Naive thymus-derived CD8-positive, alpha-beta T cell (primary cell): ENCODE data around the gene HSD17B2. TPM values are rescaled to one million over a fixed set of nuclear protein-coding genes. Genes with fewer than 3 reads are reported as not detected.
A peak's percentile ranks its signal among the peaks of the same experiment; 100 is the strongest.

Experiments used
- ATAC-seq, 2 donors: fragments of 150-1000 bp; cut with Tn5 transposase in 1 of 2; sonication (Bioruptor Pico), chemical (Tn5 transposase) in 1 of 2; 1 replicate in 1 of 2; 2 replicates in 1 of 2; pipeline ENCODE4 v1.10.0; 2021; ENCODE audit warnings: mild to moderate bottlenecking in 2 of 2, moderate library complexity in 2 of 2
- POLR2A ChIA-PET: fragments of 350-600 bp; sonication (Branson Sonifier 250); formaldehyde crosslinking; loops from one replicate; lab custom pipeline; 2021; ENCODE audit warnings: antibody characterized with exemption; lab: Charles Lee
- DNase-seq, 10 donors: peaks; one replicate each; pipeline versions ENCODE4 v3.0.0 to v3.0.0-alpha.2; 2020 to 2022
- H3K27ac Mint-ChIP-seq, 10 donors: one replicate each; pipeline ENCODE4 v1.8.0; 2020 to 2022; ENCODE audit warnings: mild to moderate bottlenecking in 10 of 10, mixed read lengths in 10 of 10, moderate library complexity in 4 of 10, inconsistent platforms in 1 of 10
- H3K27me3 Mint-ChIP-seq, 5 donors: one replicate each; pipeline ENCODE4 v1.8.0; 2021 to 2022; ENCODE audit warnings: mixed read lengths in 5 of 5
- H3K36me3 Mint-ChIP-seq, 3 donors: one replicate each; pipeline ENCODE4 v1.8.0; 2020 to 2022; ENCODE audit warnings: mixed read lengths in 3 of 3, mild to moderate bottlenecking in 2 of 3, inconsistent platforms in 1 of 3
- H3K4me1 Mint-ChIP-seq, 4 donors: one replicate each; pipeline ENCODE4 v1.8.0; 2021 to 2022; ENCODE audit warnings: mixed read lengths in 4 of 4
- H3K4me3 Mint-ChIP-seq, 10 donors: one replicate each; pipeline ENCODE4 v1.8.0; 2020 to 2022; ENCODE audit warnings: mild to moderate bottlenecking in 10 of 10, mixed read lengths in 10 of 10, moderate library complexity in 6 of 10, inconsistent platforms in 1 of 10
- H3K9me3 Mint-ChIP-seq, 9 donors: one replicate each; pipeline ENCODE4 v1.8.0; 2020 to 2022; ENCODE audit warnings: mixed read lengths in 9 of 9, mild to moderate bottlenecking in 3 of 9, inconsistent platforms in 1 of 9, moderate library complexity in 1 of 9
- polyA plus RNA-seq, 3 donors: library from polyadenylated mRNA; unstranded; fragments of 300-500 nt; fragmentation: Illumina TruSeq; gene quantifications; one replicate each; pipeline ENCODE4 v1.2.3, GENCODE V29; 2021
- total RNA-seq, 8 experiments: library from RNA in 2 of 8; stranded (reverse) in 2 of 8; gene quantifications; one replicate each; pipeline ENCODE4 v1.2.3 and lab custom pipeline; 2021 to 2026

The HSD17B2 gene
- total and polyA plus RNA-seq, 5 experiments from 2014 or later, result 0.16 TPM; not detected in 4

DNA sequence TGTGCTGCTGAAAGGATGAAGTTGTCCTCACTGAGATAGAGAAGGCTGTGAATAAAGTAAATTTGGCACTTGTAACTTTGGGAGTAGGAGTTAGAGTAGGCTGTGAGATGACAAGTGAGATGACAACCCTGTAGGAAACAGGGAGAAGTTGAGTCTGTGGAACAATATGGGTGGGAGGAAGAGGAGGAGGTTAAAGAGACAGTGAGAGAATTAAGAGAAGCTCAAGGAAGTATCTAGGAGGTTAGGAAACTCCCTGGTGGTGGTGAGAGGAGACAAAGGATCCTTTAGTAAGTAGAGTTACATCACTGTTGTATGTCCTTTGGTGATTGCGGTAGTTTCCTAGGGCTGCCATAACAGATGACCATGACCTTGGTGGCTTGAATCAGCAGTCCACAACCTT, 10.7 kb upstream of the HSD17B2 start:
- Mint-ChIP-seq H3K4me3 (no peak overlapping the region), H3K36me3 (no peaks in the 10 kb centered on the region)
- ATAC-seq, result no peak

DNA sequence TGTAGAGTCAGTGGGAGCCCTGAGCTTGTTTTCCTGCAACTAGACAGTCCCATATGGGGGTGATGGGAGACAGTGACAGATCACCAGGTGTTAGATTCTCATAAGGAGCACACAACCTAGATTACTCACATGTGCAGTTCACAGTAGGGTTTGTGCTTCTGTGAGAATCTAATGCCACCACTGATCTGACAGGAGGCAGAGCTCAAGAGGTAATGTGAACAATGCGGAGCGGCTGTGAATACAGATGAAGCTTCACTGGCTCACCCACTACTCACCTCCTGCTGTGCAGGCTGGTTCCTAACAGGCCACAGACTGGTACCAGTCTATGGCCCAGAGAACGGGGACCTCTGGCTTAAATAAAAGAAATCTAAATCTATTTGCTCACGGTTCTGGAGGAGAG, 10.2 kb upstream of the HSD17B2 start:
- H3K9me3 Mint-ChIP-seq, result no peaks in the 10 kb centered on the region
- no peak for ATAC-seq
- no peaks in the 10 kb centered on the region for H3K36me3 Mint-ChIP-seq

More for the DNA sequence above, 10.7 kb upstream of the HSD17B2 start:
- no peak for DNase-seq
- POLR2A ChIA-PET, result no interaction called here
- no peak overlapping the region for H3K27ac Mint-ChIP-seq
- H3K4me1 Mint-ChIP-seq, result no peaks in the 10 kb centered on the region
- H3K27me3 Mint-ChIP-seq, result peaks cover 21 to 33% (median 29%) of the 10 kb centered on the region in 5 donors
- no peaks in the 10 kb centered on the region for H3K9me3 Mint-ChIP-seq

DNA sequence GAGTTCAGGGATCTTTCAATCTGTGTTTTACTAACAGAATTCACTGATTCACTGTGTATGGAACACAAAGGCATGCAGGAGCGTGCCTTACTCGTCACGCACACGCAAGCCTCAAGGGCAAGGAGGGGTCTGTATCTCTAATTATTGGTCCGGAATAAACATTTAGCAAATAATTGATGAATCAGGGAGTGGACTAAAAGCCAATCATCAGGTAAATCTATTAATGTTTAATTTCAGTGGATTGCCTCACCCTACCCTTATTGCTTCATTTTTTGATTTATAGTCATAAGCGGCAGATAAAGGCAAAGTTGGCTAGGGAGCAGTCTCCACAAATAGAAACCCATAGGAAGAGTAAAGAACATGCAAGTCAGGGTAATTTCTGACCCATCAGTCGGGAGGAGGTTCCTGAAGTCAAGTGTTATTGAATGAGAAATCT, 7.4 kb upstream of the HSD17B2 start:
- no peak for ATAC-seq
- Mint-ChIP-seq H3K27ac (no peak overlapping the region), H3K4me3 (no peak overlapping the region), H3K36me3 (no peaks in the 10 kb centered on the region), H3K9me3 (no peaks in the 10 kb centered on the region), H3K4me1 (no peaks in the 10 kb centered on the region), H3K27me3 (peaks cover 20 to 26% (median 23%) of the 10 kb centered on the region in 5 donors)
- DNase-seq, result no peak
- POLR2A ChIA-PET, result no interaction called here

More for the DNA sequence above, 10.2 kb upstream of the HSD17B2 start:
- Mint-ChIP-seq H3K4me3 (no peak overlapping the region), H3K27me3 (peaks cover 16 to 28% (median 24%) of the 10 kb centered on the region in 5 donors), H3K4me1 (no peaks in the 10 kb centered on the region), H3K27ac (no peak overlapping the region)
- DNase-seq, result no peak
- POLR2A ChIA-PET, result no interaction called here

DNA sequence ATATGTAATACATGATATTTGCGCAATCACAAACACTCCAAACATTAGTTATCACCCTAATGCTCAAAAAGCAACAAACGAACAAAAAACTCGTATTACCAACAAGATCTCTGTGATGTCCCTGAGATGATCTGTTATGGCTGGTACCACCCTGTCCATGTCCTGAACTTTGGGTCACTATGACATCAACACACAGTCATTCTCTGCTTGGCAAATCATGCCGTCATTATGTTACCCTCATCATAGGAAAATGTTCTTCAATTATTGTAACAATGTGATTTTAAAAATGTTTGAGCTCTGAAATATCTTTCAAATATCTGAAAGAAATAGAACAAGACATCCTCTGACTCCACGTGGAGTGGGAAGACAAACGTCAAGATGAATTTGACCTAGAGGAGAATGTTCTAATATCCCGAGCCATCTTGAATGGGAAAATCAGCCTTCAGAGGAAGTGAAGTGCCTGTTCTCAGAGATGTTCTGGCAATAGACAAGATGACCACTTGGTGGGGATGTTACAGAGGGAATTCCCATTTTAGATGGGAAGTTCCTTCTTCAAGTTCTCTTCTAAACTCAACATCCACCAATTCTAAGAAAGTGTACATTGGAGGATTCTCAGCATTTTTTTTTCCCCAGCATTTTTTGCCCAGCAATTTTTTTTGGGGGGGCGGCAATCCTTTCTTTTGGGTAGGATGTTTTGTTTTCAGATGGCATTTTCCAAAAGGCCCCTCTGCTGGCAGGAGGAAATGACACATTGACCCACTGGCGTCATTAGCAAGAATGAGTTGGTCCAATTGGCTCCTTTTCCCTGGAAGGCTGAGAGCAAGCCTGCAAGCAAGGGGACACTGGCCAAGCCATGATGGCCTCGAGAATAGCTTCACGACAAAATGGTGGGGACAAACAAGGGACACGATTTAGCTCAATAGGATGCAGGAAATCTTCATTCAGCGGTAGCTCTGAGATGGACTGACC, 3.7 kb upstream of the HSD17B2 start:
- POLR2A ChIA-PET, result no interaction called here
- Mint-ChIP-seq H3K27me3 (peaks cover 10 to 34% (median 17%) of the 10 kb centered on the region in 5 donors), H3K27ac (no peak overlapping the region), H3K36me3 (no peaks in the 10 kb centered on the region), H3K4me1 (peaks cover 0 to 3% (median 0%) of the 10 kb centered on the region in 4 donors), H3K4me3 (no peak overlapping the region), H3K9me3 (no peaks in the 10 kb centered on the region)
- ATAC-seq, result no peak
- DNase-seq, result peak in 1 of 10 donors; percentile 18

DNA sequence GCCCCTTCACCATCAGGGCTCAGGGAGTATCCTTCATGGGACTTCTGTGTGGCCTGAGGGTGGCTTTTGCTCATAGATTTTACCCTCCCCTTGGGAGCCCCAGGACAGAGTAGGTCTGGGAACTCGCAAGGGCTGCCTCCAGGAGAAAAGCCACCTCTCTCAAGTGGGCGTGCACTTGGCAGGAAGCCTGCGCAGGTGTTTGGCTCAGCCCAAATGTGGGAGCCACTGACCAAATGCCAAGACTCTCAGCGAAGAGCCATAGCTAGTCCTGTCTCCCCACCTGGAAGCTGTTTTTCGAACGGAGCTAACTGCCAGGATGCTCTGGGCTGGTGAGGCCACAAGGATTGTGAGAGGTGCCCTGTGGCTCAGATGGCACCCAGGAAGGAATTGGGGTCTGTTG, 2.0 kb upstream of the HSD17B2 start:
- ATAC-seq, result no peak
- no peaks in the 10 kb centered on the region for H3K9me3 Mint-ChIP-seq

DNA sequence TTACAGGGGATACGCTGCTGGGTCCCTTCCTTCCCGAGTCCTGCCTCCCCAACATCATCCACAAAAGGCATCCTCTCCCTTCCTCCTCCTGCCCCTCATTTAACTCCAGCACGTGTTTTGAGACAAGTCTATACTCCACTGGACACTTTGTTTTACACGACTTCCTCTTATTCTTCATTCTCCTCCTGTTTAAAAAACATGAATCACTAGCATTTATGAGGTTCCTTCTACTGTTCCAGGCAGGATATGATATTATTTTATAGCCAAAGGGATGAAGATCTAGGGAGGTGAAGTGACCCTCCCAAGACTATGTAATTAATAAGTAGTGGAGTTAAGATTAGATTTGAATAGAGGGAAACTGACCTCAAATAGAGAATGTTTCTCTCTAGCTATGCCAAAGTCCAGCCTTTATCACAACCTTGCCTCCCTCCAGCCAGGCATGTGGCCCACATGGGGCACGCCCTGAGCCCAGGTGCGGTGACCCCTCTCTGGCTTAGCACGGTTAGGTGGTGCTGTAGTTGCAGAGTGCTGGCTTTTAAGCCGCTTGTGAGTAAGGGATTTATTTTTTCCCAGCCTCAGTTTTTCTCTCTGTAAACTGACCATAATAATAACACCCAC, 1.3 kb upstream of the HSD17B2 start:
- no peaks in the 10 kb centered on the region for H3K9me3 Mint-ChIP-seq
- POLR2A ChIA-PET, result no interaction called here
- DNase-seq, result no peak
- H3K27me3 Mint-ChIP-seq, result peaks cover 11 to 42% (median 26%) of the 10 kb centered on the region in 5 donors
- H3K36me3 Mint-ChIP-seq, result no peaks in the 10 kb centered on the region
- no peak overlapping the region for H3K4me3 Mint-ChIP-seq
- peaks cover 0 to 3% (median 0%) of the 10 kb centered on the region in 4 donors for H3K4me1 Mint-ChIP-seq
- no peak overlapping the region for H3K27ac Mint-ChIP-seq
- no peak for ATAC-seq

More for the DNA sequence above, 2.0 kb upstream of the HSD17B2 start:
- POLR2A ChIA-PET, result no interaction called here
- H3K27ac Mint-ChIP-seq, result no peak overlapping the region
- H3K27me3 Mint-ChIP-seq, result peaks cover 10 to 35% (median 22%) of the 10 kb centered on the region in 5 donors
- H3K4me1 Mint-ChIP-seq, result peaks cover 0 to 3% (median 0%) of the 10 kb centered on the region in 4 donors
- H3K4me3 Mint-ChIP-seq, result no peak overlapping the region
- H3K36me3 Mint-ChIP-seq, result no peaks in the 10 kb centered on the region
- DNase-seq, result no peak

DNA sequence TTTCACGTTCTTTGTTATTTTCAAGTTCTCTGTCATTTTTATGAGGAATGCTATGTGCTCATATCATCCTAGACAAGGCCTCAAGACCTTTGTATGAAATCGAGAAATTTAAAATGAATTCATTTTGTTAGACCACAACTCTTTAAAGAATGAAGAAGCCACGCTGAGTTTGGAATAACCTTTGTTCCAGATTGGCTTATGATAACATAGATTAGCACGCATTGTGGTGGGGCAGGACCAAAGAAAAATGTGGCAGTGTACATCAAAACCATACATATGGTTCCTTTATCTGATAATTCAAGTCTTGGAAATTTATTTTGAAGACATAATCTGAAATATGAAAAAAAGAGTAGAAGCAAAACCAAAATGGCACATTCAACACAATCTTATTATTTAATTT, 2.2 kb downstream of the HSD17B2 start:
- Mint-ChIP-seq H3K36me3 (no peaks in the 10 kb centered on the region), H3K9me3 (no peaks in the 10 kb centered on the region), H3K4me1 (peaks cover 0 to 5% (median 0%) of the 10 kb centered on the region in 4 donors), H3K27me3 (peaks cover 9 to 43% (median 28%) of the 10 kb centered on the region in 5 donors), H3K27ac (no peak overlapping the region), H3K4me3 (no peak overlapping the region)
- ATAC-seq (no peak), DNase-seq (no peak)
- POLR2A ChIA-PET, result no interaction called here

DNA sequence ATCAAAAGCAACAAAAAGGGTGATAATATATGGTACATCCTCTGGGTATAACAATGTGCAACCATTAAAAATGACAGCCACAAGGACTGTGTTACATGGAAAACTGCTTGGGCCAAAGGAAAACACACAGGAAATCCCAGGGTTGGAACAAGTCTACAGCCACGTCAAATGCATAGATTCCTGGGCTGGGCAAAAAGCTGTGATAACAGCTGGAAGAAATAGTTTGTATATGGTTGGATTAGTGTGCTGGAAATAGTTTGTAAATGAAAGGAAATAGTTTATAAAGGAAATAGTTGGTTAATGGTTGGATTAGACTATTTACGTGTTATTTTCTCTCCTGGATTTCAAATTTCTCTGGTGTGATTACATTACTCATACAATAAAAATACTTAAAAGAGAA, 2.6 kb downstream of the HSD17B2 start:
- DNase-seq, result no peak
- no peak overlapping the region for H3K4me3 Mint-ChIP-seq
- POLR2A ChIA-PET, result no interaction called here
- H3K27ac Mint-ChIP-seq, result no peak overlapping the region
- H3K27me3 Mint-ChIP-seq, result peaks cover 7 to 38% (median 28%) of the 10 kb centered on the region in 5 donors
- peaks cover 0 to 5% (median 0%) of the 10 kb centered on the region in 4 donors for H3K4me1 Mint-ChIP-seq
- H3K9me3 Mint-ChIP-seq, result no peaks in the 10 kb centered on the region
- no peak for ATAC-seq
- no peaks in the 10 kb centered on the region for H3K36me3 Mint-ChIP-seq

DNA sequence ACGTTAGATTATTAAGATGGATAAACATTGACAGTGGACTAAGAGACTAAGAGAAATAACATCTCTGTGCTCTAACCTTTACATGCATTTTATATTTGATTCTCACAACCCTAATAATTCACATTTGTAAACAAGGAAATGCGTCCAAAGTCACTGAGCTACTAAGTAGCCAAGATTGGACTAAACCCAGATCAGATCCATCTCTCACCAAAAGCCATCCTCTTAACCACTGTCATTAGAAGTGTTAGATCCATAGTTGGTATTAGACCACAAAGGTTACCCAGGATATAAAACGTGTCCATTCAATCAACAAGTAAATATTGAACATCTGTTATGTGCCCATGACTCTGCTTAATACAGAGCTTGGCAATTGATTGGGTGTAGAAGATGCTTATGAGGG, 5.2 kb downstream of the HSD17B2 start:
- H3K27me3 Mint-ChIP-seq, result peaks cover 4 to 27% (median 18%) of the 10 kb centered on the region in 5 donors
- peaks cover 0 to 2% (median 0%) of the 10 kb centered on the region in 4 donors for H3K4me1 Mint-ChIP-seq
- H3K9me3 Mint-ChIP-seq, result no peaks in the 10 kb centered on the region
- H3K36me3 Mint-ChIP-seq, result no peaks in the 10 kb centered on the region
- no peak overlapping the region for H3K27ac Mint-ChIP-seq
- no peak for DNase-seq
- POLR2A ChIA-PET, result no interaction called here
- no peak for ATAC-seq
- no peak overlapping the region for H3K4me3 Mint-ChIP-seq

DNA sequence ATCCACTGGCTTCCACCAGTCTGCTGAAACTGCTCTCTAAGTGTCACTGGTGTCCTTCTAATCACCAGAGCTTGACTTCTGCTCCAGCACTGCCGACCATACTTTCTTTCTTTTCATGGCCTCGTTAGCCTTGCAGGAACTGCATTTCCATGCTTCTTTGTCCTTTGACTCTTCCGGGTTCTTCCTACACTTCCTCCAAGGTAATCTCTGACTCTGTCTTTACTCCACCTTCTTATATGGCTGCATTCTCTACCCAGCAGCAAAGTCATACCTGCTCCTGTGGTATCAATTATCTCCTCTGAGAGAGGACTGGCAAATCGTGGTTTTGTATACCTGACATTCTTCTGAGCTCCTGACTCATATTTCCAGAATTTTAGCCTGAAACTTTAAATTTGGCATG, 6.5 kb downstream of the HSD17B2 start:
- H3K27me3 Mint-ChIP-seq, result peaks cover 5 to 21% (median 16%) of the 10 kb centered on the region in 5 donors
- no peaks in the 10 kb centered on the region for H3K9me3 Mint-ChIP-seq
- POLR2A ChIA-PET, result no interaction called here
- no peak overlapping the region for H3K4me3 Mint-ChIP-seq
- no peak overlapping the region for H3K27ac Mint-ChIP-seq
- H3K36me3 Mint-ChIP-seq, result no peaks in the 10 kb centered on the region
- no peak for DNase-seq
- ATAC-seq, result no peak
- H3K4me1 Mint-ChIP-seq, result peaks cover 0 to 2% (median 0%) of the 10 kb centered on the region in 4 donors

DNA sequence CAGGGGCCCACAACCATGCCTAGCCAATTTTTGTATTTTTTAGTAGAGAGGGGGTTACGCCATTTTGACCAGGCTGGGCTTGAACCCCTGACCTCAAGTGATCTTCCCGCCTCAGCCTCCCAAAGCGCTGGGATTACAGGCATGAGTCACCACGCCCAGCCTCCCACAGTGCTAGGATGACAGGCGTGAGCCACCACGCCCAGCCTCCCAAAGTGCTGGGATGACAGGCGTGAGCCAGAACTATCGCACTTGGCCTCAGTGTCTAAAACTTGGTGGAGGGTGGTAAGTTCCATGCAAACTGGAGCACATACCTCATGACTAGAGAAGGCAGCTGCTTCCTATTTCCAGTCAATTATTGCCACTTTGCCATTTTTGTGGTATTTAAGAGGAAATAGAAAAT, 7.1 kb downstream of the HSD17B2 start:
- DNase-seq (no peak), ATAC-seq (no peak)
- Mint-ChIP-seq H3K4me1 (peaks cover 0 to 2% (median 0%) of the 10 kb centered on the region in 4 donors), H3K36me3 (no peaks in the 10 kb centered on the region), H3K27ac (no peak overlapping the region), H3K9me3 (no peaks in the 10 kb centered on the region), H3K4me3 (no peak overlapping the region), H3K27me3 (peaks cover 9 to 26% (median 16%) of the 10 kb centered on the region in 5 donors)
- POLR2A ChIA-PET, result no interaction called here

DNA sequence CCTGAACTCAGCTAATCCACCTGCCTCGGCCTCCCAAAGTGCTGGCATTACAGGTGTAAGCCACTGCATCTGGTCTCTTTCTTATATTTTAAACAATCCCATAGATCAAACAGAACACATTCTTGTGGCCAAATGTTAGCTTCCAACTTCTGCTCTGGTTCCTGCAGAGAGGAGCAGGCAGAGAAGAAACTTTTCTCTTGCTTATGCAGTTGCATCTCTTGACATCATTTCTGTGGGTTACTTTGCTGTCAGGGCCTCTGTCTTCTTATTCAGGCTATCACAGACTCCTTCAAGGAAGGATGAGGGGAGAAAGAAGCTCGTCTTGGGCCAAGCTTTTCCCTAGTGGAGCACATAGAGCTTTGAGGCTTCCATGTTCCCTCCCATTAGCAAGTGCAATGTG, 7.8 kb downstream of the HSD17B2 start:
- H3K4me3 Mint-ChIP-seq, result no peak overlapping the region
- H3K36me3 Mint-ChIP-seq, result no peaks in the 10 kb centered on the region
- DNase-seq (no peak), ATAC-seq (no peak)
- POLR2A ChIA-PET, result no interaction called here
- H3K27me3 Mint-ChIP-seq, result peaks cover 9 to 32% (median 21%) of the 10 kb centered on the region in 5 donors
- no peaks in the 10 kb centered on the region for H3K9me3 Mint-ChIP-seq
- H3K27ac Mint-ChIP-seq, result no peak overlapping the region
- peaks cover 0 to 2% (median 0%) of the 10 kb centered on the region in 4 donors for H3K4me1 Mint-ChIP-seq
